Erythroblast (primary cell): ENCODE results near the gene HBEGF.

Source experiments
- DNase-seq, 2 experiments: peaks; one replicate each; lab custom pipeline; 2025; lab: John Stamatoyannopoulos, UW
- GATA1 ChIP-seq: IDR thresholded peaks from 2 replicates; pipeline ENCODE4 v1.6.1; 2011; ENCODE audit warnings: low read depth, mild to moderate bottlenecking, control low read depth, low read length, moderate library complexity
- POLR2A ChIP-seq: IDR thresholded peaks from 2 replicates; pipeline ENCODE4 v1.6.1; 2011; ENCODE audit warnings: mild to moderate bottlenecking, low read length

Gene HBEGF

DNA sequence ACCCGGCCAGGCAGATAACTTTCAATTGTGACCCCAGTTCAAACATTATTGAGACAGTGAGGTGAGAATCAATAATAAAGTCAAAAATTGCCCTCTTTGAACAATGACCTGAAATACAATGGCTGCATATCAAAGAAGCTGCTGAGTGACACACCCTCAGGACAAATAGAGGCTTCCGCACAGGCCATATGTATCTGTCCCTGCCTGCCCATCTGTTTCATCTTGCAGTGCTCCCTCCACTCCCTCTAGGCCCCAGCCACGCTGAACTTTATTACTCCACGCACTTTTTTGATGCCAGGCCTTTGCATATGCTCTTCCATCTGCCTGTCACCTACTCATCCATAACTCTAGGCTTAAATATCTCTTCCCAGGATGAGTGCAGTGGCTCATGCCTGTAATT lies 27.6 kb downstream of the HBEGF start:
- DNase-seq, result no peak
- TF ChIP-seq GATA1, result no peak
- no peak for TF ChIP-seq POLR2A

DNA sequence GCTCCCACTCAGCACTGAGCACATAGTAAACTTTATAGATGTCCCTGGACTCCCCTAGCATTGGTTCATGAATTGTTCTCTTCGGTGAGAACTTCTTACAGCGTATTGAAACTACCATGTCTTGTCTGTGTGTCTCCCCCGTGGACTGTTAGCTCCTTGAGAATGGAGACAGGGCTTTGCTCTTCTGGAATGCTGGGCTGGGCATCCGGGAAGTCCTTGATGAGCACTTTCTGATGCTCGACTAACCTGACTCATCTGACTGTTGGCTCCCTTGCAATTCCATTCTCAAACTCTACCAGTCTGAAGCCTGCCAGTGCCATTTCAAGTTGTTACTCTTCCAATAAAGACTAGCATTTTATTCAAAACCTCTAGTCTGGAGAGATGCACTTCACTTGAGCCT lies 28.5 kb downstream of the HBEGF start:
- TF ChIP-seq GATA1, result no peak
- no peak for TF ChIP-seq POLR2A
- no peak for DNase-seq

DNA sequence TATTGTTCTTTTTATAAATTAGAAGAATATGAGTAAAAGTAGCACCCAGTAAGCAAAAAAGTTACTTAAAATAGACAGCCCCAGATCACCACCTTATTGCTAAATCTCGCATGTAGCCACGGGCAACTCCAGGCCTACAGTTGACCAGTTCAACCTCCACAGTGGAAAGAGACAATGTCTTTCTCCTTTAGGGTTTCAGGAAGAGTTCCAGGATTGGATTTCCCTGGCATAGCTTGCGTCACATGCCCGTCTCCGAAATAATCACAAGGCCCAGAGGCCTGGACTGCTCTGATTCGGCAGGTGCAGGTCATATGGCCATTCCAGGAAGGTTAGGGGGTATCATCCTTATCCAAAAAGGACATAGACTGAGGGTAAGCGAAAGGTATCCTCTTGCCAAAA lies 33.6 kb downstream of the HBEGF start:
- TF ChIP-seq GATA1 (no peak), POLR2A (no peak)
- no peak for DNase-seq

DNA sequence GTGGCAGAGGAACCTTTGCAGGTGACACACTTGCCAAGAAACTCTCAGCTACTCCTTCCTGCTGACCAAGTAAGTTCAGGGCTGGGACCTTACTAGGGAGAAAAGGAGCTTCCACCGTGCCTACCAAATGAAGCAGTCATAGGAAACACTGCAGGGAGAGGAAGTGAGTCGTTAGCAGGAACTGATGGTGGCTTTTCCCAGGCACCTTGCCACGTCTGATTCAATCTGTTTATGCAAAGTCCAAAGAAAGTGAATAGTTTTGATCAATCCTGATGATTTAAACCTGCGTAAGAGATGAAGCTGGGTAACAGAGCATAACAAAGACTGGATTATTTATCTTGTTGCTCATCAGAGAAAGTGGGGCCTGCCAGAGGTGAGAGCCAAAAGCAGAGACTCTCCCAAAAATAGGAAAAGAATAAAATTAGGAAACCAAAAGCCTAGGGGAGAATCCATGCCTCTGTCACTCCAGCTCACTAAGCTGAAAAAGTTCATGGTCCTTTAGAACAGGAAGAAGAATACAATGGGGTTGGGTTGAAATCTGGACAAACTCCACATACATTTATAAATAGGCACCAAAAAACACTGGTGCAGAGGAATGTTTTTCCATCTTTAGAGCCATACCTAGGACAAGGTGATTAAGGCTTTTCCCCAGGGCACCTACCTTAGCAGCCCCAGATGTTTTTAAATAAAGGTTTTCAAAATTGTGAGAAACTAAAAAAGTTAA lies 34.2 kb downstream of the HBEGF start:
- no peak for TF ChIP-seq POLR2A
- TF ChIP-seq GATA1, result no peak
- DNase-seq, result no peak

DNA sequence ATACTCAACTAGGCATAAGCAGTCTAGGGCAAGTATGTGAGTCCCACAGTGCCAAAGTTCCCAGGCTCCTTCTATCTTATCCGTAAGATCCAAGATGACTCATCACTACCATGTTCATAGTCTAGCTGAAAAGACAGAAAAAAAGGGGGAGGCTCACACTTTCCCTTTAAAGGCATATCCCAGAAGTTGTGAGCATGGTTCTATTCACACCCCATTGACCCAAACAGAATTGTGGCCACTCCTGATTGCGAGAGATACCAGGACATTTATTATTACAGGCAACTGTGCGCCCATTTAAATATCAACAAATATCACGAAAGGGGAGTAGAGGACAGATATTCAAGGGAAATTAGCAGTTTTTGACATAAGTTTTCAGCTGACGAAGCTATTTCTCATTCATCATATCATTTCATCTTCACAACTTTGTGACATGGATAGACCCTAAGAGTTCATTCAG lies 35.4 kb downstream of the HBEGF start:
- TF ChIP-seq GATA1, result no peak
- no peak for TF ChIP-seq POLR2A
- peak in 1 of 2 experiments; percentile 11 for DNase-seq

DNA sequence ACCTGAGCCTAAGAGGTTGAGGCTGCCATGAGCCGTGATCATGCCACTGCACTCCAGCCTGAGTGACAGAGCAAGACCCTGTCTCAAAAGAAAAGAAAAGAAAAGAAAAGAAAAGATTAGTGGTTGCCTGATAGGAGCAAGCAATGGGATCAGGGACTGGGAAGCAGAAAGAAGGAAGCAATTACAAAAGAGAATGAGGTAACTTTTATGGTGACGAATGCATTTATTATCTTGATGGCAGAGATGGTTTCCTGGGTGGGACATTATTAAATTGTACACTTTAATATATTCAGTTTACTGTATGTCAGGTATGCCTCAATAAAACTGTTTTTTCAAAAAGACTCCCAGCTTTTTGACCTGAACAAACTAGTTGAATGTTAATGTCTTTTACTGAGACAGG lies 36.0 kb downstream of the HBEGF start:
- DNase-seq, result no peak
- no peak for TF ChIP-seq GATA1
- TF ChIP-seq POLR2A, result no peak

DNA sequence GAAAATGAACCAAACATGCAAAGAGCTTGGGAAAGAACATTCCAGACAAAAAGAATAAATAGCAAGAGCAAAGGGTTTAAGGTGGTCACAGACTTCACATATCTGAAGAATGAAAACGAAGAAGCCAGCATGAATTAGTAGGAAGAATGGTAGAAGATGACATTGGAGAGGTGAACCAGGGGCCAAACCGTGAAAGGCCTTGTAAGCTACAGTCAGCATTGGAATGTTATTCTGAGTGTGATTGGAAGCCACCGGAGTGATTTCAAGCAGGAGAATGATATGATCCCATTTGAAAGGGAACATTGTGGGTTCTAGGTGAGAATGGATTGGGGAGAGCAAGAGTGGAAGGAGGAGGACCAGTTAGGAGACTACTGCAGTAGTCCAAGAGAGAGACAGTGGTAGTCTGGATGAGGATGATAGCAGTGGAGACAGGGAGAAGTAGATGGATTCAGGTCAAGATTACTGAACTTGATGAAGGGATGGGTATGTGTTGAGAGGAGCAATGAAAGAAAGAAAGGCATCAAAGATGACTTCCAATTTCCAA lies 36.6 kb downstream of the HBEGF start:
- no peak for TF ChIP-seq GATA1
- no peak for TF ChIP-seq POLR2A
- no peak for DNase-seq

DNA sequence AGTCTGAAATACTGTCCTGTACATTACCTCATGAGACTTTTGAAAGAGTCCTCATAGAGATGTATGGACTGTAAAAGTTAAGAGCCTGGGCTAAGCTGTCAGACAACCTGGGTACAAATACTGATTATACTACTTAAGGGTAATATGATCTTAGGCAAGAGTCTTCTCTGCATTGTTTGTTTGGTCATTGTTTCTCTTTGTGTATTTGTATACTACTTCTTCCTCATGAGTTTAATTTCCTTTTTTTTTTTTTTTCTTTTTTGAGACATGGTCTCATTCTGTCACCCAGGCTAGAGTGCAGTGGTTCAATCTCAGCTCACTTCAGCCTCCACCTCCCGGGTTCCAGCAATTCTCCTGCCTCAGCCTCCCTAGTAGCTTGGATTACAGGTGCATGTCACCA lies 40.9 kb downstream of the HBEGF start:
- DNase-seq, result no peak
- TF ChIP-seq GATA1 (no peak), POLR2A (no peak)

DNA sequence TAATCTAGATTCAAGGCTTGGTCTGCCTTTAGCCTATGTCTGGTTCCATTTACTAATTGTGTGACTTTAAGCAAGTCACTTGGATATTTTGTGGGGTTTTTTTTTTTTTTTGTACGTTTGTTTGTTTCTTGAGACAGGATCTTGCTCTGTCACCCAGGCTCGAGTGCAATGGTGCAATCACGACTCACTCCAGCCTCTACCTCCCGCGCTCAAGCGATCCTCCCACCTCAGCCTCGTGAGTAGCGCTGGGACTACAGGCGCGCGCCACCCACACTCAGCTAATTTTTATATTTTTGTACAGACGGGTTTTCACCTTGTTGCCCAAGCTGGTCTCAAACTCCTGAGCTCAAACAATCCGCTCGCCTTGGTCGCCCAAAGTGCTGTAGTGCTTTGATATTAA lies 42.4 kb downstream of the HBEGF start:
- peak in 1 of 2 experiments; percentile 18 for DNase-seq

DNA sequence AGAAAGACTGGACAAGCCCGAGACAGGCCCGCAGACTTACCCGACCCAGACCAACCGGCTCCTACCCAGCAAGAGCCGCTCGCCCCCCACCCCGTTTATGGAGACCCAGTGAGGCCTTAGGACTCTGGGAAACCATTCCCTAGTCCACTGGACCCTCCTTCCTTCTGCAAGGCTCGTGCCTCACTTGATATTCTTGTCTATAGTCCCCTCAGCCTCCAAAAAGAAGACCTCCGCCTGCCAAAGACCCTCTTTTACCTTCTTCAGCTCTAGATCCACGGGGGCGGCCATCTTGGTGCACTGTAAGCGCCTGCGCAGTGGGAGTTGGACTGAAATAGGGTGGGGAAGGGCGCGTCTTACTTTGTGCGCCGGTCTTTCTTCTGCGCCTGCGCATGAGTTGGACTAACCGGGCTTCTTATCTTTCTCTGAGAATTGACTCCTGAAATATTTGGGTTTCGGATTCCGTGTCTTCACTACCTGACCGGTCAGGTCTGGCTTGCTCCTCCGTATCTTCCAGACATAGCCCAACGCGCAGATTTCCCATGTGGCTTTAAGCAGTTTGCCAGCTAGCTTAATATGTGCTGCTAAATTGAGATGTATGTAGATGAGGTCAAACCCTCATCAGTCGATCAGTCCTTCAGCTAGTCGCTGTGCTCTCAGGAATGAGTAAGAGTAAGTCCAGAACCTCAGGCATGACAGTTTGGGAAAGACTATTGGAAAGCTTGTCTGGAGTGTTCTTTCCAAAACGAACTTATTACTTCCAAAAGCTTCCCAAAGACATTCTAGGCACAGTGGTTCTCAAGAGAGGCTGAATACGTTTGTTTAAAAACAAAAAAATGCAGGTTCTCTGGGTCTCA lies 43.4 kb downstream of the HBEGF start, which contains the start of gene PFDN1:
Gene PFDN1, minus strand, starts transcription at position 316 of the 854 bp plus-strand sequence. Its CDS starts 28 bp downstream, at position 288.
- peak; percentile 97 for DNase-seq
- peak; percentile 84 for TF ChIP-seq POLR2A
- TF ChIP-seq GATA1, result no peak

More for the DNA sequence above, 42.4 kb downstream of the HBEGF start:
- TF ChIP-seq GATA1 (no peak), POLR2A (no peak)

DNA sequence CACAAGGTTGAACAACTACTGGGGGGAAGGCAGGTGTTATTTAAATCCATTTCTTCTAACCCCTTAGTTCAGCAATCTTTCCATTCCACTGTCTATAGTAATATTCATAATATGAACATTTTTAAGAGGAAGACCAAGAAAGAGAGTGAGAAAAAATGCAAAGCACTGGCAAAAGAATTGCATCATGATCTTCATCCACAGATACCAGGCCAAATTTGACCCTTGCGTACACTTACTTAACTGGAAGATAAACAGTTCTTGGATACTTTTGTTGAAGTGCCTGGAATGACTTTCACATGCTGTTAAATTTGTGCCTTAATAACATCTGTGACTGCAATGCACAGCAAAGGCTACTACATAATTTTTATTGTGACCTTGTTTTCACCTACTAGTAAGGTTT lies 45.3 kb downstream of the HBEGF start:
- no peak for TF ChIP-seq POLR2A
- TF ChIP-seq GATA1, result no peak

DNA sequence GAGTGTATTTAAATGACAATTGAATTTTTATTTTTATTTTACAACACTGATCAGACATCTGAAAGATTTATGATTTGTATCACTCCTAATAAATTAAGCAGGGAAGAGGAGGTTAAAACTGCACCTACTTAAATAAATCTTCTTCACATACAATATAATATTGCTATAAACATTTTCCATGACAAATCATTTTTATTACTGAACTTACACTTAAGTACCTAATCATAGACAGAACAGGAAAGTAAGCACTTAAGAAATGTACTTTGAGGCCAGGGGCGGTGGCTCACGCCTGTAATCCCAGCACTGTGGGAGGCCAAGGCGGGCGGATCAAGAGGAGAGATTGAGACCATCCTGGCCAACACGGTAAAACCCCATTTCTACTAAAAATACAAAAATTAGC lies 47.3 kb downstream of the HBEGF start:
- TF ChIP-seq GATA1 (no peak), POLR2A (no peak)
- no peak for DNase-seq

More for the DNA sequence above, 45.3 kb downstream of the HBEGF start:
- DNase-seq, result no peak

DNA sequence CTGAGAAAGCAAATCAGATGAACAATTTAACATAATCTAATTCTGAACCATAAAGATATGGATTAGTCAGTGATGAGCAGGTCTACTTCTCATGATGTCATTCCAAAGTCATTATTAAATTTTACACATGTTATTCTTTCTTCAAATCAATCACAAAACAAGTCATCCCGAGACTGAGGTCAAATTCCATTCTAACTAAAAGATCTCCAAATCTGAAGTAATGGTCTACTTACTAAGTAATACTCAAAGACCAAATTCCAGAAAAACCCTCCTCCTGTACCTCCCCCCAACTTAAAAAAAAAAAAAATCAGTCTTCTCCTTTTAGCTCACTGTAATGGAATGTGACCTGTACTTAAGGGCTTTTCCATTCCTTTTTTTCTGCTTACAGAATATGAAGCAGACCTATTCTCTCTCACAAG lies 48.2 kb downstream of the HBEGF start:
- TF ChIP-seq GATA1 (no peak), POLR2A (no peak)
- DNase-seq, result no peak

DNA sequence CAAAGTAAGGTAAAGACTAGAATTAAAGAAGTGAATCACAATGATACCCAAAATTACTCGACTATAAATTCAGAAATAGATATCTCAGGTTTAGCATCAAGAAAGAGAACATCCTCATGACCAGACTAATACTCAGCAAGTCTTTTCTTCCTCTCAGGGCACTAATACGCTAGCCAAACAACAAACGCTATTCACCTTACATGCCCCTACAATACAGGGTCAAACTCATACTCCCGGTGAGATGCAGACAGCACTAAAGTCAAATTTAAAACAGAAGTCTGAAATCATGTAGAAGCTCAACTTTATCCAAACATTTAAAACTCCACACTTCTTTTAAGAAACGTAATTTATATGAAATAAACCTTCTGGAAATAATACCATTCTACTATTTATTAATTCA lies 49.1 kb downstream of the HBEGF start:
- no peak for DNase-seq
- TF ChIP-seq POLR2A (no peak), GATA1 (no peak)
